HuH-7.5 (cell line): Measurements from ENCODE around the gene CHRNA4.
"Not testable (repeated sequence)": the region's sequence is repeated elsewhere in the genome, so short reads cannot be mapped to it uniquely, and the experiment has no call there.

Experiments used
- DNase-seq: peaks from one replicate; pipeline ENCODE4 v3.0.0; 2011; ENCODE audit warnings: low spot score

The CHRNA4 gene

GRCh38 chr20:63308218-63308911 lies 52.8 kb downstream of the CHRNA4 start:
- DNase-seq = no peak

- DNase-seq = no peak
These were observed 53.5 kb downstream of the CHRNA4 start for GRCh38 chr20:63307538-63308217.

- no peak for DNase-seq
These were observed 54.2 kb downstream of the CHRNA4 start for GRCh38 chr20:63306673-63307537.

GRCh38 chr20:63305933-63306672 lies 55.0 kb downstream of the CHRNA4 start:
- DNase-seq = not testable (repeated sequence)

- DNase-seq = no peak
These were observed 55.8 kb downstream of the CHRNA4 start for GRCh38 chr20:63305393-63305792.

GRCh38 chr20:63303095-63303666 lies 58.0 kb downstream of the CHRNA4 start:
- DNase-seq = no peak

GRCh38 chr20:63301671-63302070 lies 59.5 kb downstream of the CHRNA4 start:
- DNase-seq = no peak

- DNase-seq = no peak
These were observed 62.3 kb downstream of the CHRNA4 start for GRCh38 chr20:63298731-63299312.

GRCh38 chr20:63297796-63298572 lies 63.2 kb downstream of the CHRNA4 start:
- no peak for DNase-seq

- DNase-seq = no peak
These were observed 63.8 kb downstream of the CHRNA4 start for GRCh38 chr20:63297371-63297781.

- no peak for DNase-seq
These were observed 64.4 kb downstream of the CHRNA4 start for GRCh38 chr20:63296531-63297299.

- no peak for DNase-seq
These were observed 65.3 kb downstream of the CHRNA4 start for GRCh38 chr20:63295846-63296245.

GRCh38 chr20:63295422-63295821 lies 65.7 kb downstream of the CHRNA4 start:
- no peak for DNase-seq

- no peak for DNase-seq
These were observed 66.1 kb downstream of the CHRNA4 start for GRCh38 chr20:63295018-63295417.

- no peak for DNase-seq
These were observed 66.6 kb downstream of the CHRNA4 start for GRCh38 chr20:63294536-63294900.

- DNase-seq = no peak
These were observed 67.1 kb downstream of the CHRNA4 start for GRCh38 chr20:63293871-63294535.

GRCh38 chr20:63293456-63293855 lies 67.7 kb downstream of the CHRNA4 start:
- DNase-seq = no peak
